WTC11 (cell line): Measurements from ENCODE around the gene YARS1. TPM values are rescaled to one million over a fixed set of nuclear protein-coding genes. Genes with fewer than 3 reads are reported as not detected.

Experiments
- ATAC-seq: fragments of 200-7000 bp; cut with Tn5 transposase; 2 replicates; pipeline ENCODE4 v1.10.0; 2021; ENCODE audit warnings: mild to moderate bottlenecking, moderate library complexity
- CTCF ChIA-PET: fragments of 300-600 bp; sonication (Branson Sonifier 250); formaldehyde crosslinking; loops from one replicate; lab custom pipeline; 2021; ENCODE audit warnings: antibody characterized with exemption; lab: Charles Lee
- POLR2A ChIA-PET: fragments of 350-600 bp; sonication (Branson Sonifier 250); formaldehyde crosslinking; loops from one replicate; lab custom pipeline; 2021; ENCODE audit warnings: antibody characterized with exemption; lab: Charles Lee
- DNase-seq: peaks from one replicate; pipeline ENCODE4 v3.0.0; 2021; ENCODE audit warnings: low spot score
- H3K27ac Mint-ChIP-seq: 2 replicates; pipeline ENCODE4 v1.8.0; 2021; ENCODE audit warnings: mixed read lengths
- H3K27me3 Mint-ChIP-seq: 2 replicates; pipeline ENCODE4 v1.8.0; 2021; ENCODE audit warnings: low read depth, mild to moderate bottlenecking, moderate library complexity, mixed read lengths
- H3K36me3 Mint-ChIP-seq: 2 replicates; pipeline ENCODE4 v1.8.0; 2021; ENCODE audit warnings: mixed read lengths
- H3K4me1 Mint-ChIP-seq: 2 replicates; pipeline ENCODE4 v1.8.0; 2022; ENCODE audit warnings: mixed read lengths
- H3K4me3 Mint-ChIP-seq: 2 replicates; pipeline ENCODE4 v1.8.0; 2021; ENCODE audit warnings: mild to moderate bottlenecking, moderate library complexity, mixed read lengths
- H3K9me3 Mint-ChIP-seq: 2 replicates; pipeline ENCODE4 v1.8.0; 2021; ENCODE audit warnings: mixed read lengths
- ATF1 ChIP-seq: sonication (generic); formaldehyde crosslinking; IDR thresholded peaks from 2 replicates; pipeline ENCODE4 v1.8.1; 2023; ENCODE audit warnings: mild to moderate bottlenecking, moderate library complexity, missing genetic modification reagents
- ATF2 ChIP-seq: sonication (generic); formaldehyde crosslinking; IDR thresholded peaks from 2 replicates; pipeline ENCODE4 v1.8.1; 2022; ENCODE audit warnings: low read depth, missing genetic modification reagents, borderline replicate concordance
- CTCF ChIP-seq: fragments of 200-600 bp; IDR thresholded peaks from 2 replicates; pipeline ENCODE4 v1.8.0; 2022; ENCODE audit warnings: antibody characterized with exemption
- E2F5 ChIP-seq: sonication (generic); formaldehyde crosslinking; IDR thresholded peaks from 2 replicates; pipeline ENCODE4 v1.8.1; 2022; ENCODE audit warnings: mild to moderate bottlenecking, moderate library complexity, missing genetic modification reagents
- EMX1 ChIP-seq: fragments of 250-450 bp; sonication (Bioruptor Pico); IDR thresholded peaks from 2 replicates; pipeline ENCODE4 v1.8.0; 2021; ENCODE audit warnings: mild to moderate bottlenecking
- FOXJ3 ChIP-seq: sonication (generic); formaldehyde crosslinking; IDR thresholded peaks from 2 replicates; pipeline ENCODE4 v1.9.0; 2021; ENCODE audit warnings: missing genetic modification reagents, mild to moderate bottlenecking, borderline replicate concordance
- HMGXB4 ChIP-seq: sonication (generic); formaldehyde crosslinking; IDR thresholded peaks from 2 replicates; pipeline ENCODE4 v1.8.1; 2023; ENCODE audit warnings: mild to moderate bottlenecking, moderate library complexity, missing genetic modification reagents
- JAZF1 ChIP-seq: fragments of 250-450 bp; sonication (Bioruptor Pico); IDR thresholded peaks from 2 replicates; pipeline ENCODE4 v1.9.0; 2021; ENCODE audit warnings: moderate library complexity, mild to moderate bottlenecking, inconsistent platforms
- MYBL2 ChIP-seq: sonication (generic); formaldehyde crosslinking; IDR thresholded peaks from 2 replicates; pipeline ENCODE4 v1.8.1; 2023; ENCODE audit warnings: mild to moderate bottlenecking, moderate library complexity, missing genetic modification reagents
- PRRX2 ChIP-seq: fragments of 250-450 bp; sonication (Bioruptor Pico); IDR thresholded peaks from 2 replicates; pipeline ENCODE4 v1.8.0; 2021; ENCODE audit warnings: mild to moderate bottlenecking
- SP1 ChIP-seq: sonication (generic); formaldehyde crosslinking; conservative IDR thresholded peaks from 2 replicates; pipeline ENCODE4 v1.8.1; 2022; ENCODE audit warnings: missing genetic modification reagents
- TP53 ChIP-seq: sonication (generic); formaldehyde crosslinking; IDR thresholded peaks from 2 replicates; pipeline ENCODE4 v1.8.1; 2023; ENCODE audit warnings: mild to moderate bottlenecking, missing genetic modification reagents
- USF1 ChIP-seq: sonication (generic); formaldehyde crosslinking; IDR thresholded peaks from 2 replicates; pipeline ENCODE4 v1.8.0; 2022; ENCODE audit warnings: mild to moderate bottlenecking, missing genetic modification reagents
- USF2 ChIP-seq: sonication (generic); formaldehyde crosslinking; IDR thresholded peaks from 2 replicates; pipeline ENCODE4 v1.8.1; 2023; ENCODE audit warnings: mild to moderate bottlenecking, missing genetic modification reagents, moderate library complexity
- ZNF121 ChIP-seq: sonication (generic); formaldehyde crosslinking; IDR thresholded peaks from 2 replicates; pipeline ENCODE4 v1.8.0; 2023; ENCODE audit warnings: missing genetic modification reagents
- ZNF423 ChIP-seq: fragments of 250-450 bp; sonication (Bioruptor Pico); IDR thresholded peaks from 2 replicates; pipeline ENCODE4 v2.1.2; 2022; ENCODE audit warnings: mild to moderate bottlenecking, moderate library complexity
- ZNF425 ChIP-seq: fragments of 250-450 bp; sonication (Bioruptor Pico); conservative IDR thresholded peaks from 2 replicates; pipeline ENCODE4 v1.9.0; 2021; ENCODE audit warnings: mild to moderate bottlenecking
- ZNF532 ChIP-seq: fragments of 250-450 bp; sonication (Bioruptor Pico); IDR thresholded peaks from 2 replicates; pipeline ENCODE4 v1.9.0; 2021; ENCODE audit warnings: mild to moderate bottlenecking, borderline replicate concordance
- ZNF671 ChIP-seq: fragments of 250-450 bp; sonication (Bioruptor Pico); IDR thresholded peaks from 2 replicates; pipeline ENCODE4 v1.8.0; 2021; ENCODE audit warnings: mild to moderate bottlenecking
- total RNA-seq: library from RNA; stranded (reverse); gene quantifications from 3 replicates; pipeline ENCODE4 v1.2.3, GENCODE V29; 2021

Gene YARS1
- total RNA-seq, 1 experiment from 2014 or later: 197 TPM

GRCh38 chr1:32810358-32810757, 6.8 kb downstream of the YARS1 start:
- TF ChIP-seq ZNF532 (CRISPR knock-in tag): no peak
- no peak for TF ChIP-seq MYBL2 (CRISPR knock-in tag)
- TF ChIP-seq SP1: no peak
- no peak for TF ChIP-seq FOXJ3
- TF ChIP-seq ZNF671: no peak
- no peak for TF ChIP-seq USF2 (CRISPR knock-in tag)
- TF ChIP-seq ZNF425 (CRISPR knock-in tag): no peak
- TF ChIP-seq TP53 (CRISPR knock-in tag): no peak
- TF ChIP-seq PRRX2: no peak
- no peak for TF ChIP-seq EMX1 (CRISPR knock-in tag)
- TF ChIP-seq E2F5 (CRISPR knock-in tag): no peak
- TF ChIP-seq ATF1 (CRISPR knock-in tag): no peak
- TF ChIP-seq USF1 (CRISPR knock-in tag): no peak
- TF ChIP-seq ZNF423 (CRISPR knock-in tag): no peak
- TF ChIP-seq ZNF121 (CRISPR knock-in tag): no peak
- no peak for TF ChIP-seq ATF2 (CRISPR knock-in tag)
- no peak for TF ChIP-seq CTCF
- TF ChIP-seq HMGXB4 (CRISPR knock-in tag): no peak
- TF ChIP-seq JAZF1: no peak
- no peak for ATAC-seq
- Mint-ChIP-seq H3K4me3 (no peak overlapping the region), H3K27ac (0 out of 2 replicates have a peak overlapping the region, but pooled peaks have one; percentile 34), H3K9me3 (peaks cover 6% of the 10 kb centered on the region), H3K4me1 (peaks cover 44% of the 10 kb centered on the region), H3K27me3 (no peaks in the 10 kb centered on the region), H3K36me3 (peaks cover 77% of the 10 kb centered on the region)
- POLR2A ChIA-PET: no interaction called here
- DNase-seq: no peak
- CTCF ChIA-PET: interaction anchor here (0.6 kb wide), 1 partner anchor 83 kb away, joined by 3 read pairs; no protein-coding TSS in a partner anchor
